Hepatocyte (in vitro differentiated cells): ENCODE data around the gene RAB1B. TPM values are rescaled to one million over a fixed set of nuclear protein-coding genes. Genes with fewer than 3 reads are reported as not detected.

ENCODE experiments used
- DNase-seq: peaks from one replicate; pipeline ENCODE4 v3.0.0-alpha.2; 2016; ENCODE audit warnings: low spot score
- H2AFZ ChIP-seq: fragments of 200-600 bp; sonication (generic); 2 replicates; pipeline ENCODE4 v1.6.0; 2016; ENCODE audit warnings: antibody characterized with exemption, mild to moderate bottlenecking
- H3K27ac ChIP-seq: fragments of 200-600 bp; sonication (generic); 2 replicates; pipeline ENCODE4 v1.5.1; 2016; ENCODE audit warnings: mild to moderate bottlenecking
- H3K27me3 ChIP-seq: fragments of 200-600 bp; sonication (generic); 2 replicates; pipeline ENCODE4 v1.6.1; 2016
- H3K36me3 ChIP-seq: fragments of 200-600 bp; sonication (generic); replicated peaks from 2 replicates; pipeline ENCODE4 v1.5.1; 2016; ENCODE audit warnings: low read depth; ENCODE audit not compliant: insufficient read depth
- H3K4me1 ChIP-seq: fragments of 200-600 bp; sonication (generic); 2 replicates; pipeline ENCODE4 v1.5.1; 2016; ENCODE audit warnings: mild to moderate bottlenecking, moderate library complexity; ENCODE audit not compliant: insufficient read depth
- H3K4me2 ChIP-seq: fragments of 200-600 bp; sonication (generic); 2 replicates; pipeline ENCODE4 v1.6.0; 2016
- H3K4me3 ChIP-seq: fragments of 200-600 bp; sonication (generic); 2 replicates; pipeline ENCODE4 v1.5.1; 2016; ENCODE audit warnings: mild to moderate bottlenecking
- H3K79me2 ChIP-seq: fragments of 200-600 bp; sonication (generic); 2 replicates; pipeline ENCODE4 v1.6.0; 2017; ENCODE audit warnings: mild to moderate bottlenecking
- H3K9me2 ChIP-seq: fragments of 200-600 bp; sonication (generic); replicated peaks from 2 replicates; pipeline ENCODE4 v1.6.0; 2017; ENCODE audit warnings: mild to moderate bottlenecking; ENCODE audit not compliant: insufficient read depth
- H3K9me3 ChIP-seq: fragments of 200-600 bp; sonication (generic); 2 replicates; pipeline ENCODE4 v1.5.1; 2016; ENCODE audit warnings: low read depth, mild to moderate bottlenecking
- H4K20me1 ChIP-seq: fragments of 200-600 bp; sonication (generic); 2 replicates; pipeline ENCODE4 v1.6.0; 2016; ENCODE audit warnings: mild to moderate bottlenecking; ENCODE audit not compliant: insufficient read depth, poor library complexity, severe bottlenecking
- EZH2 ChIP-seq: fragments of 200-600 bp; sonication (generic); IDR thresholded peaks from 2 replicates; pipeline ENCODE4 v1.6.1; 2016; ENCODE audit warnings: antibody characterized with exemption, mild to moderate bottlenecking, borderline replicate concordance
- EZH2phosphoT487 ChIP-seq: fragments of 200-600 bp; sonication (generic); IDR thresholded peaks from one replicate; pipeline ENCODE4 v1.6.1; 2018; ENCODE audit warnings: antibody characterized with exemption, mild to moderate bottlenecking, low read depth, moderate library complexity; ENCODE audit not compliant: unreplicated experiment, severe bottlenecking
- WGBS: methylation state at CpG from one replicate; pipeline ENCODE4 v1.1.6; 2016; ENCODE audit warnings: low lambda C conversion rate; ENCODE audit errors: missing lambda C conversion rate; 5-methylcytosine and 5-hydroxymethylcytosine counted together
- polyA plus RNA-seq: library from polyadenylated mRNA; unstranded; fragments of >200 nt; fragmentation: Nextera tagmentation; extraction: Ambion mirVana; gene quantifications from 2 replicates; pipeline ENCODE4 v1.2.1, GENCODE V29; 2016
- total RNA-seq: library from RNA; depleted of rRNA; stranded (reverse); fragments of >200 nt; gene quantifications from 2 replicates; pipeline ENCODE4 v1.2.3, GENCODE V29; 2014
- TF ChIP-seq, protein P1 (sequence below): fragments of 200-600 bp; sonication (generic); IDR thresholded peaks from 2 replicates; pipeline ENCODE4 v1.5.1; 2016; ENCODE audit warnings: antibody characterized with exemption, mild to moderate bottlenecking; ENCODE audit not compliant: poor library complexity

Gene RAB1B
- total and polyA plus RNA-seq, 2 experiments from 2014 or later = 19.9 to 88.4 TPM

- no peaks in the 10 kb centered on the region for H3K4me1 ChIP-seq
Observed at GRCh38 chr11:66239511-66239910, 28.9 kb upstream of the RAB1B start.

DNA sequence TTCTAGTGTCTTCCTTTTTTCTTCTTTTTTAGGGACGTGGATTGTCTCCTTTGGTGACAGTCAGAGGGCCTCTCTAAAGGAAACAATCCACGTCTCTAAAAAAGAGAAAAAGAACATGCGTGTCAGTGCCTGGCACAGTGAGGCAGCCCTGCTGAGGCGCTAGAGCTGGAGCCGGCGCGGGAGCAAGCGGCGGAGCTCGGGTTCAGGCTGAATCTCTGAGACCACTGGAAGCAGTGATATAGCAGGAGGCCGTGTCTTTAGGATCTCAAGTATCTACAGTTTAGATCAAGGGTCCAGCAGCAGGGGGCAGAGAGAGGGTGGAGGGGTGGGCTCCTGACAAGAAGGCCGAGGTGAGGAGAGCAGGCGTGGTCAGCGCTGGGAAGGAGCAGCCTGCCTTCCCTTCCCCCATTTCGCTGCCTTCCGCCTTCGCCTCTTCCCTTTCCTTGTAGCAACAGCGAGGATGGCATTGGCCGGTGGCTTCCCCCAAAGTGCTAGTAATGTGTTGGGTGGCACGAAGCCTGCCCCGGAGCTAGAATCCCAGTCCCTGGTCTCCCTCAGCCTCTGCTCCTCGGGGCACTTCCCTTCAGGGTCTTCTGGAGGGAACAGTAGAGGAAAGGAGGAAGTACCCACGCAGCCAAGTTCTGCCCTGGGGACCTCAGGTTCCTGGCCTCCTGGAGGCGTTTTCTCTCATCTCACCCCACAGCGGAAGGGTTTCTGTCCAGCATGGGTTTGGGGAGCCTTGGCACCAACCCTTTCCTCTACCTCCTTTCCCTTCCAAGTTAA, 28.2 kb upstream of the RAB1B start:
- TF ChIP-seq EZH2phosphoT487 (no peak), EZH2 (no peak)
- TF ChIP-seq, protein P1, sequence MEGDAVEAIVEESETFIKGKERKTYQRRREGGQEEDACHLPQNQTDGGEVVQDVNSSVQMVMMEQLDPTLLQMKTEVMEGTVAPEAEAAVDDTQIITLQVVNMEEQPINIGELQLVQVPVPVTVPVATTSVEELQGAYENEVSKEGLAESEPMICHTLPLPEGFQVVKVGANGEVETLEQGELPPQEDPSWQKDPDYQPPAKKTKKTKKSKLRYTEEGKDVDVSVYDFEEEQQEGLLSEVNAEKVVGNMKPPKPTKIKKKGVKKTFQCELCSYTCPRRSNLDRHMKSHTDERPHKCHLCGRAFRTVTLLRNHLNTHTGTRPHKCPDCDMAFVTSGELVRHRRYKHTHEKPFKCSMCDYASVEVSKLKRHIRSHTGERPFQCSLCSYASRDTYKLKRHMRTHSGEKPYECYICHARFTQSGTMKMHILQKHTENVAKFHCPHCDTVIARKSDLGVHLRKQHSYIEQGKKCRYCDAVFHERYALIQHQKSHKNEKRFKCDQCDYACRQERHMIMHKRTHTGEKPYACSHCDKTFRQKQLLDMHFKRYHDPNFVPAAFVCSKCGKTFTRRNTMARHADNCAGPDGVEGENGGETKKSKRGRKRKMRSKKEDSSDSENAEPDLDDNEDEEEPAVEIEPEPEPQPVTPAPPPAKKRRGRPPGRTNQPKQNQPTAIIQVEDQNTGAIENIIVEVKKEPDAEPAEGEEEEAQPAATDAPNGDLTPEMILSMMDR = no peak
- H3K4me3 ChIP-seq = no peak overlapping the region
- H3K27me3 ChIP-seq = no peaks in the 10 kb centered on the region
- no peaks in the 10 kb centered on the region for H3K36me3 ChIP-seq
- no peaks in the 10 kb centered on the region for H3K4me1 ChIP-seq
- 93% methylated on average over 25 of the region's 25 CpGs for WGBS
- H3K9me2 ChIP-seq = no peaks in the 10 kb centered on the region
- DNase-seq = no peak
- H4K20me1 ChIP-seq = no peaks in the 10 kb centered on the region
- no peaks in the 10 kb centered on the region for H3K9me3 ChIP-seq
- no peaks in the 10 kb centered on the region for H3K79me2 ChIP-seq
- H2AFZ ChIP-seq = no peak overlapping the region
- H3K27ac ChIP-seq = no peak overlapping the region
- H3K4me2 ChIP-seq = no peak overlapping the region

More at GRCh38 chr11:66239511-66239910, 28.9 kb upstream of the RAB1B start:
- H3K9me3 ChIP-seq = no peaks in the 10 kb centered on the region
- no peak overlapping the region for H3K27ac ChIP-seq
- TF ChIP-seq EZH2phosphoT487 (no peak), EZH2 (no peak)
- TF ChIP-seq, protein P1 = no peak
- no peaks in the 10 kb centered on the region for H3K9me2 ChIP-seq
- WGBS = 88% methylated on average over 3 of the region's 3 CpGs
- H3K36me3 ChIP-seq = no peaks in the 10 kb centered on the region
- no peaks in the 10 kb centered on the region for H3K27me3 ChIP-seq
- H3K4me2 ChIP-seq = no peak overlapping the region
- no peaks in the 10 kb centered on the region for H3K79me2 ChIP-seq
- no peaks in the 10 kb centered on the region for H4K20me1 ChIP-seq
- H2AFZ ChIP-seq = no peak overlapping the region
- H3K4me3 ChIP-seq = no peak overlapping the region
- DNase-seq = no peak

DNA sequence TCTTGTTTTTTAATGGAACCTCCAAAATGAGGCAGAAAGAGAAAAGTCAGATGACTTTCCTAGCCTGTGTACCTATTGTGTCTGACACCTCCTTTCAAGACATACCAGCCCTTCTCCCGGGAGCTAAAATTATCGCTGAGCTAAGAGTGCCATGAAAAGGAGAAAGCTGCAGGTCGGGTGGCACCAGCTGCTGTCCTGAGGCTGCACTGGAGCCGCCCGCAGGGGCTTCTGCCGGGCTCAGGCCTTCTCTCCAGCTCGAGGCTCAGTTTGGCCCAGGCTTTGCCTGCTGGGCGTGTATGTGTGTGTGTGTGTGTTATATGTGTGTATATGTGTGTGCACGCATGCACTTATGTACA, 27.7 kb upstream of the RAB1B start:
- no peak for DNase-seq
- no peaks in the 10 kb centered on the region for H3K9me2 ChIP-seq
- H3K4me2 ChIP-seq = no peak overlapping the region
- WGBS = 88% methylated on average over 9 of the region's 9 CpGs
- H3K4me1 ChIP-seq = no peaks in the 10 kb centered on the region
- TF ChIP-seq EZH2 = no peak
- TF ChIP-seq EZH2phosphoT487 = no peak
- TF ChIP-seq, protein P1 = no peak
- H3K36me3 ChIP-seq = no peaks in the 10 kb centered on the region
- no peaks in the 10 kb centered on the region for H3K79me2 ChIP-seq
- H3K9me3 ChIP-seq = no peaks in the 10 kb centered on the region
- H3K27ac ChIP-seq = no peak overlapping the region
- H2AFZ ChIP-seq = no peak overlapping the region
- H3K27me3 ChIP-seq = no peaks in the 10 kb centered on the region
- no peak overlapping the region for H3K4me3 ChIP-seq
- H4K20me1 ChIP-seq = no peaks in the 10 kb centered on the region
